HG02943 (cell line): ENCODE data around the gene MIEN1.
A peak's percentile ranks its signal among the peaks of the same experiment; 100 is the strongest.
"Not testable (repeated sequence)": the region's sequence is repeated elsewhere in the genome, so short reads cannot be mapped to it uniquely, and the experiment has no call there.

Experiments used
- ATAC-seq: cut with Tn5 transposase; IDR thresholded peaks from one replicate; pipeline ENCODE4 v1.9.1; 2021; ENCODE audit warnings: mild to moderate bottlenecking, low read depth, moderate library complexity; ENCODE audit not compliant: unreplicated experiment

MIEN1 gene

GRCh38 chr17:39756380-39757079 is 26.2 kb upstream of the MIEN1 start:
- ATAC-seq, result no peak

GRCh38 chr17:39755554-39756379 is 25.4 kb upstream of the MIEN1 start:
- no peak for ATAC-seq

GRCh38 chr17:39754958-39755553 is 24.7 kb upstream of the MIEN1 start:
- ATAC-seq, result no peak

GRCh38 chr17:39754161-39754957 is 24.0 kb upstream of the MIEN1 start:
- ATAC-seq, result peak; percentile 57

- ATAC-seq, result peak; percentile 12
Measured at GRCh38 chr17:39753514-39754160, 23.3 kb upstream of the MIEN1 start.

- ATAC-seq, result no peak
Measured at GRCh38 chr17:39752241-39752881, 22.0 kb upstream of the MIEN1 start.

- no peak for ATAC-seq
Measured at GRCh38 chr17:39751637-39752036, 21.3 kb upstream of the MIEN1 start.

- no peak for ATAC-seq
Measured at GRCh38 chr17:39751016-39751543, 20.7 kb upstream of the MIEN1 start.

GRCh38 chr17:39750131-39751015 is 20.0 kb upstream of the MIEN1 start:
- ATAC-seq, result no peak

GRCh38 chr17:39748444-39749034 is 18.2 kb upstream of the MIEN1 start:
- not testable (repeated sequence) for ATAC-seq

GRCh38 chr17:39747745-39748144 is 17.4 kb upstream of the MIEN1 start:
- no peak for ATAC-seq

GRCh38 chr17:39746145-39746461 is 15.8 kb upstream of the MIEN1 start:
- no peak for ATAC-seq

- no peak for ATAC-seq
Measured at GRCh38 chr17:39745335-39746144, 15.2 kb upstream of the MIEN1 start.

GRCh38 chr17:39744836-39745215 is 14.5 kb upstream of the MIEN1 start:
- ATAC-seq, result no peak

GRCh38 chr17:39744075-39744835 is 13.9 kb upstream of the MIEN1 start:
- no peak for ATAC-seq

GRCh38 chr17:39742856-39743436 is 12.6 kb upstream of the MIEN1 start:
- no peak for ATAC-seq
